GM21515 (cell line): ENCODE results near the gene DAAM1.

ENCODE experiments used
- ATAC-seq: cut with Tn5 transposase; IDR thresholded peaks from one replicate; pipeline ENCODE4 v1.9.1; 2021; ENCODE audit not compliant: unreplicated experiment

DAAM1 gene

DNA sequence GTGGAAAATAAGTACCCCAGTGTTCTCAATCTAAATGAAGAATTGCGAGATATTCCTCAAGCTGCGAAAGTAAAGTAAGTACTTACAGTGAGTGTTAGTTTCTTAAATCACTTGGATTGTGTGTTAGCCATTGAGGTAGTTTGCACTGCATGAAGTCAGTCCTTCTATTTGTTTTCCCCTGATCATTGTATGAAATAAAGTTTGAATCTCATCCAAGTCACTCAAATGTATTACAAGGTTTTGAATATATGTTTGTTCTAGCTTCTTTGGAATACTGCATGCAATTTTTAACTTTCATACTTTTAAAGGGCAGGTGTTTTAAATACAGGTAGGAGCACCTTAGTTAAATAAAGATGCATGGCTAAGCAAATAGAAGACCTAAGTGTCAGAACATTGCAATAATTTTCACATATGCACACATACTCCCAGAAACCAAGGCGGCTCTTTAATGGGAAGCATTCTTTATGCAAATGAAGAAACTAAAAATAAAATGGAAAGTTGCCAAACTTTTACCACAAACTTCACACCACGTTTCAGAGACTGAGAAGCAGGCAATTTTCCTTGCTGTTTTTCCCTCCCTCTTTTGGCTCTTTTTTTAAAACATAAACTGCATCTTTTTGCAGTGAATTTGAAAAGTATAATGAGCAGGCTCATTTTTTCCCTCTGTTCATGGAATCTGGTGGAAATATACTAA lies 171.1 kb downstream of the DAAM1 start:
- no peak for ATAC-seq

DNA sequence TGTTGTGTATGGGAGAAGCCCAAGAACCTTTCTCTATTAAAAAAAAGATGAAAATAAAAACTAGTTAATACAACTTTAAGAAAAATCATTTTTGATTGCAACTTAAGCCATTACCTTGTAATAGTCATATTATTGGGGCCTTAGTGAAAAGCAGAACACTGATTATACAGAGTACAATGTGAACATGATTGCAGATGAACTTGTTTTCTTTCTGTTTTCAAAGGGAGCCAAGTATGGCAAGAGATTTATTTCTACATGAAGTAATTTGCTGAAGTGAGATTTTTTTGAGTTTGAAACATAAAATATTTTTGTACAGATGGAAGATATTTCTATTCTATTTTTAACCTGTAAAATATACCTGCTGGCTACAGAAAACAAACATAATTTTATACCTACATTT lies 171.8 kb downstream of the DAAM1 start:
- ATAC-seq = no peak

DNA sequence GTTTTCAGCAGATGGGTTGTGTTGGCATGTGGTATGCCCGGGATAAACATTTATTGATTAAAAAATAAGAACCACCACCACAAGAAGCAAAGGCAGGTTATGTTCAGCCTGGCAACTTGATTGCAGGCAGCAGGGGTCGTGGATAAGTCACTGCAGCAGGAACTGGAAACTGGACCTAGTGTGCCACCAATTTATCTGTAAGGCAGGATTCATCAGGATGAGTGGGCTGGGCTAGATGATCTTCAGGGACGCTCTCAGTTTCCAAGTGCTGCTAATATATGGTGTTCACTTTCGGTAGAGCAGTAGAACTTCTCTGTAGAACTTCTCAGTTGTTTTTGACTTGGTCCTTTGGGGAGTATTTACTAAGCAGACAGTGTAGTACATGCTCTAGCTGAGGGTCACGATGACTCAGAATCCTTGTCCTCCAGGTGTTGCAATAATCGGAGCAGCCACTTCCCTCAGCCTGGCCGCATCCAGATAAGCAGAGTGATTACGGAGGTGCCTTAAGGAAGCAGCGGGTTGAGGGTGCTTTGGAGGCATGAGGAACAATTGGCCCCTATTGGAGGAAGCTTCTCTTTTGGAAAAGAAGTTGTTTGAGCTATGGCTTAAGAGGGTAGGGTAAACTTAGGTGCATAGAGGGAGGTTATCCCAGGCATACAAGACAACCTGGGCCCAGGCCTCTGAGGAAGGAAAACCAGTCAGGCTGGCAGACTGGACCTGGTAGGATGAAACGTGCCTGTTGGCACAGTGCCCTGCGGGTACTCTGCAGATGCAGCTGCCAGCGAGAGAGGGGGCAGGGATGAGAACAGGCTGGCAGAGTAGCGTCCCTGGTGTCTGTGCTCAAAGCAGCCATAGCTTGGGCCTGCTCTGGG lies 172.7 kb downstream of the DAAM1 start:
- no peak for ATAC-seq

DNA sequence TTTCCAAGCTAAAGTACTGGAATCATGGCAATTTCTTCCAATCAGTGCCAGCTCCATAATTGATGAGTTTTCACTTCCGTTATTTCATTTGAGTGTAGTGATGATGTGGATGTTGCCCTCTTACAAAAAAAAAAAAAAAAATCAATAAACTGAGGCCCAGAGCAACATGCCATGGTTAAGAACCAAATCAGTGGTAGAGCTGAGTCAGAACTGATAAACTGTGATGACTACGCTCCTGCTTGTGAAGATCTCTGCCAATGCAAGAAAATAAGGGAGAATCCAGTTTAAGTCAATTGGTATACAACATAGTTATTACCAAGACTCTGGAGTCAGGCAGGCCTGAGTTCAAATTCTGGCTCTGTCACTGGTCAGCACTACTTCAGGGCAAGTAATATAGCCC lies 174.0 kb downstream of the DAAM1 start:
- ATAC-seq = no peak

DNA sequence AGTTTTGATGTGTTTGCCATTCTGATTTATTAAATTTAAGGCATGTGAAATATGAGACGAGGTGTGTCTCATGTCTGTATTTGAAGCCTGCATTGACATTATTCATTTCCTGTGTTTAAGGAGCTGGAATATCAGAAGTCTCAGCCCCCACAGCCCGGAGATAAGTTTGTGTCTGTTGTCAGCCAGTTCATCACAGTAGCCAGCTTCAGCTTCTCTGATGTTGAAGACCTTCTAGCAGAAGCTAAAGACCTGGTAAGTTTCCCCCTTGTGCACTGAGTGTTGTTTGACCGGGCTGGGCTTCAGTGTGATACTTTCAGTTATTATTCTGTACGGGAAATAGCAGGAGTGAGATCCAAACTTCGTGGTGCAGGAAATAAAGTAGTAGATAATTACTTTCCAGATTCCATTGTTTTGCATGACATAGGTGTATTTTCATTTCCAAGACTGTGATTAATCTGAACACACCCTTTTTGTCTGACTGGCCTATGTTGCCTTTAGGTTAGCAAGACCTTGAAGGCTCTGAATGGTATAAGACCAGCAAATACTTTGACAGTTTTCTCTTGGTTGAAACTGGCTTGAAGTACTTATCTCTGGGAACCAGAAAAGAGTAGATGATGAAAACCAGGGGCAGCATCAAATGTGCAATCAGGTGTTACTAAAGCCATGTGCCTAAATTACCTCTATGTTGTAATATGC lies 175.2 kb downstream of the DAAM1 start:
- ATAC-seq = no peak

- no peak for ATAC-seq
Observed at GRCh38 chr14:59370158-59370742, 181.8 kb downstream of the DAAM1 start.

DNA sequence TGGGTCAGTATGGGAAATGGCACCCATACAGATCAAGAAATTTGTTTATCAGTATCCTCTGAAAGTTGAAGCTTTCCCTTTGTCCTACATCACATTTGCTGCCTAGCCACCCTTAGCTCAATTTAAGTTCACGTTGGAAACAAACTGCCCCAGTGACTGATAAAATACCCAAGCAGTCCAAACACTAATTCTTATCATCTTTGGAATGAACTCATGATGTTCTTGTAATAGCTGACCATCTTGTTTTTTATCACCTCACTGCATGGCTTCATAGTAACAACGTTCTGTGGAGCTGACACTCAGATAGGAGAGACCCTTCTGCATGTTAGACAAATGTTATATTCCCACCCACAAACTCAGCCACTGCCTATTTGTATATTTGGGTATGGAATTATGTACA lies 183.3 kb downstream of the DAAM1 start:
- no peak for ATAC-seq

DNA sequence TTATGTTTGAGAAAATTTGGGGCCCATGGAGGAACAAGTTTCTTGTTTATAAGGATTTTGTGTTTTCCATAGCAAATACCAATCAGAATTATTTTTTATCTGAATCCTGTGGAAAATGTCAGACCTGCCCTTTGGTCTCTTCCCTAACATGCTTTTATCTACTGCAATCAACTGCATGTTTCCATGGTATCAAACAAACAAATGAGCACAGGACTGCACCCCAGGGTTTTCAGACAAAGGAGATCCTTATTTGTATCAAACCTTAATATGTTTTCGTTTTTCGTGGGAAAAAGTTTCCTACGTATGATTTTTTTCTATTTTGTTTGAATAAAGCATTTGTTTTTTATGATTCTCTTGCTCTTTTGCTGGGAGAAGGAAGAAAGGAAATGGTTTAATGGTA lies 185.6 kb downstream of the DAAM1 start:
- ATAC-seq = no peak

DNA sequence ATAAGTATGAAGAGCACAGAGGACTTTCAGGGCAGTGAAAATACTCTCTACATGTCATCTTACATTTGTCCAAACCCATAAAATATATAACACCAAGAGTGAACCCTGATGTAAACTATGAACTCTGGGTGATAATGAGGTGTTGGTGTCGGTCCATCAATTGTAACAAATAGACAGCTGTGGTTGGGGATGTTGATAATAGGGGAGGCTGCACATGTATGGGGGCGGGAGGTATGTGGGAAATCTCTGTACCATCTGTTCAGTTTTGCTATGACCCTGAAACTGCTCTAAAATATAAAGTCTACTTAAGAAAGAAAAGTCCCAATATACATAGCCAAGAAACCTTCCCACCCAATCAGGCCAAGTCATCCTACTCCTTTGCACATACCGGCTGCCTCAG lies 188.2 kb downstream of the DAAM1 start:
- ATAC-seq = no peak

GRCh38 chr14:59377491-59377890 lies 189.0 kb downstream of the DAAM1 start:
- ATAC-seq = no peak

GRCh38 chr14:59377991-59378601 lies 189.6 kb downstream of the DAAM1 start:
- ATAC-seq = no peak

GRCh38 chr14:59389936-59390335 lies 201.5 kb downstream of the DAAM1 start:
- no peak for ATAC-seq

- no peak for ATAC-seq
Observed at GRCh38 chr14:59391388-59391787, 202.9 kb downstream of the DAAM1 start.

- no peak for ATAC-seq
Observed at GRCh38 chr14:59394268-59394667, 205.8 kb downstream of the DAAM1 start.

DNA sequence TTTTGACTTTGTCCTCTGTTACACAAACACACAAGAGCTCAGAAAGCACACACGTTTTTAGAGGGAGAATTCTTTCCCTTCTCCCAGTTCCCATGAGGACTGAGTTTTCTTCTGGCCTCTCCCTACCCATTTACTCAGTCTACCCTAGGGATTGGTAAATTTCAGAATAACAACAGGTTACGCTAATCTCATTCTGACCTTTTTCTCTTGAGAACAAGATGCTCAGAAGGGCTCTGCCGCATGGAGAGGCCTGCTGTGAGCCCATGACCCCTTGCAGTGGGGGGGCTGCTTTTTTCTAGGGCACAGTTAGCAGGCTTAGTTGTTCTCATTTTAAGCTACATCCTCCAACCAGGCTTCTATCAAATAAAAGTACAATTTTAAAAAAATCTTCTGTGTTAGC lies 207.2 kb downstream of the DAAM1 start:
- ATAC-seq = no peak

DNA sequence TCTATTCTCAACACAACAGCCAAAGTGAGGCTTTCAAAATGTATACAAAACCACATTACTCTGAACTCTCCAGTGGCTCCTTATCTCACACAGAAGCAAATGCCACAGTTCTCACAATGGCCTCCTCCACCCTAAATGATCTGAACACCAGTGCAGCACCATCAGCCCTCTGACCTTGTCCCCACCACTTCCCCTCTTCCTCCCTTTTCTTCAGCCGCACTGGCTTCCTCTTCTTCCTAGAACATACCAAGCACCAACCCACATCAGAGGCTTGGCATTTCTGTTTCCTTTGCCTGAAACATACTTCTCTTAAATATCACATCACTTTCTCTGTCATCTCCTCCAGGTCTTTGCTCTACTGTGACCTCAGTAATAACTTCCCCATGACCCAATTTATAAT lies 210.4 kb downstream of the DAAM1 start:
- no peak for ATAC-seq

DNA sequence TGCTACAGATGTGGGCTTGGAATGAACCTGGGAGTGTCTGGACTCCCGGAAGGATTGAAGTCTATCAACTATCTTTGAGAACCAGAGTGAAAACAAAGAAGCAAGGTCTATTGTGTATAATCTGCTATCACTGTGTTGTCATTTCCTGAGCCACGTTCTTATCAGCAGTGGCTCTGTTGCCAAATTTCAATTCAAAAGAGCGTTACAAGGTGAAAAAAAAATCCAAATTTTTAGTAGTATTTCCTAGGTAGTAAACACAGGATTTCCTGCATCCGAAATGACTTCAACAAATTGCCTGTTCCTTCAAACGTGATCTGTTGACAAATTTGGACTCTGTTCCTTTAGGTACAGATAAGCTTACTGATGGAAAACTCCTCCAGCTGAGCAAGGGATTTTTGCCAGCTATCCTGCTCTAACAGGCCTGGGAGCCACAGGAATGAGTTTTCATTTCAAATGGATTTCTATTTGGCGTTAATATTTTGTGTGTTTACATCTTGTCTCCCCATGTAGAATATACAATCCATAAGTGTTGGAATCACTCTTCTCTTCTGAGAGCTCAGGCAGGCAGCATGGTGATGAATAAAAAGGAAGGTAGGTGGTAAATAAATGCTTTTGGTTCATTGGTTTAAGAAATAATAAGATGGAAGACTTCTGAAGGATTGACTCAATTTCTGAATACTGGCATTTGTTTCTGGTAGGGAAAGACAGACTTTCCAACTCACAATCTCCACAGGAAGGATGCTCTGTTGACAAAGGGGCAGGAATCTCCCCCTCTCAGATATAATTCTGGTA lies 218.2 kb downstream of the DAAM1 start:
- ATAC-seq = no peak

DNA sequence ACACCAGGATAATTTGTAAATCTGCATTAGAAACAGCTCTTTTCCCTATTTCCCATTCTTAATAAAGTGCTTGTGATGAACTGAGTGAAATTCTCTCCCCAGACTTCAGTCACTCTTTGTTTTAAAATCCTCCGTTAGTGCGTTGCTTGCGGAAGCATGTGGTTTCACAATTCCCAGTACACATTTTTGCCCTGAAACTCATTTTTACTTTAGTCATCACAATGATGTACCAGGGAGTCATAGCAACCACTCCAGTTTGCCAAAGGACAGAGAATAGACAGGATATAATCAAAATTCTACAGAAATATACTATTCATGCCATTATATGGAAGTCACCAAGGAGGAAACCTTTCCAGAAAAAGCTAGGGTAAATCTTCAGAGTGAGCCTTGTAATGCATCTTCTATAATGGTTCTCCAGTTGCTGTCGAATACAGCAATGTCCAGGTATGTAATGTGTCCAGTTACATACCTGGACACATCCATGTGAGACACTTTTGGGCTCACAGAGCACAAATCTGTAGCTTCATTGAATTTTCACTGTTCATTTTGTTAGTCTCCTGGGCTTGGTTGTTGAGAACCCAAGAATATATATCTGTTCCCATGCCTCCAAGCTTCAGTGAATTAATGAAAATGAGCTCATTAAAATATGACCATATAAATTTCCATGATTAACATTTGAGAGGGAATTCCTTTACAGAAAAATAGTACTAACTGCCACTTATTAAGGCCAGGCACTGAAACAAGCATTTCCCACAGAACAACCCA lies 219.0 kb downstream of the DAAM1 start:
- ATAC-seq = no peak

- no peak for ATAC-seq
Observed at GRCh38 chr14:59415836-59416602, 227.6 kb downstream of the DAAM1 start.
